GM18873 (cell line): Measurements from ENCODE around the gene DPEP2NB.
"Not testable (repeated sequence)": the region's sequence is repeated elsewhere in the genome, so short reads cannot be mapped to it uniquely, and the experiment has no call there.

Experiments
- ATAC-seq: cut with Tn5 transposase; IDR thresholded peaks from one replicate; pipeline ENCODE4 v1.9.1; 2021; ENCODE audit warnings: mild to moderate bottlenecking, moderate library complexity, moderate number of reproducible peaks; ENCODE audit not compliant: unreplicated experiment, low FRiP score

The DPEP2NB gene, protein sequence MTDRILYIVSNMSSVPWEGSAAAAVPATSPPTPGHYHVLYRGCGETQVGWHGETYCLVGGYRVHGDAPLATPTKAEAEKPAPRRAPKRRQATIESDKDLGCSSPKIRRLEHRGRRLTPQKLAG

DNA sequence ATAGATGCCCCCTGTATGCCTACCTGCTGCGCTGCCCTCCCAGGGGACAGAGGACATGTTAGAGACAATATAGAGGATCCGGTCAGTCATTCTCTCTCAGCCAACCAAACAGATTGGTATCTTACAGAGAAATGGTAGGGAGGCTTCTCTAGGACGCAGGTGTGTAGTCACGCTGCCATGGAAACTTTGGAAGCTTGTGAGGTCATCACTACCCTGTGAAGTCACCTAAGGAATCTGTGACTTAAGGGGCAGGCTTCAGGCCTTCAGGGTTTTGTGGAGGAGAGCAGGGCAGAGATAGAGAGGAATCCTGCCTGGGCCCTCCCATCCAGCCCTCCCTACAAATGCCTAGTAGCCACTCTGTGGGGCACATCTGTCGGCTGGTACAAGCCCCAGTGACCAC is at the start of gene DPEP2NB:
Gene DPEP2NB (minus strand): TSS at position 231 of the 400 bp plus-strand sequence. CDS start 141 bp downstream, at position 90.
- no peak for ATAC-seq

DNA sequence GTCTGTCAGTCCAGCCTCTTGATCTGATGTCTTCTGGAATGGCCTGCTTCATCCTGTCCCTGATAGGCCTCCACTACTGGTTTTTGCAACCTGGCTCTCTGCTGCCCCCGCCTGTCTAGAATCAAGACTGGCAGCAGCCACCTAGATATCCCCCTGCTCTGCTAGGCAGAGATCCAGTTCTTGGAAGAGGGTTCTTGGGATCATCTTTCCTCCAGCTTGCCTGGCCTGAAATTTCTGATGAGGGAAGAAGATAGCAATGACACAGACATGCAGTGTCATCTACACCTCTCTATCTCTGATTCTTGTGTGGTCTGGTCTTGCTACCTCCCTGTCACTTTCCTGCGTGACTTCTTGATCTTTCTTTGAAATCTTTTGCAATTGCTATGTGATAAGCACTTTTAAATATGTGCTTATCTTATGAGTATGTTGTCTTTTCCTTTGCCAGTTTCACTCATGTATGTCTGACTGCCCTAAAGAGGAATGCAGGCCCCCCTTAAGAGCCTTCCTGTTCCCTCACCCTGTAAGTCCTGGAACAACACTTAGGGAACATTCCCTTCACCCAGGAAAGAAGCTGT is 49.2 kb upstream of the DPEP2NB start:
- ATAC-seq = no peak

DNA sequence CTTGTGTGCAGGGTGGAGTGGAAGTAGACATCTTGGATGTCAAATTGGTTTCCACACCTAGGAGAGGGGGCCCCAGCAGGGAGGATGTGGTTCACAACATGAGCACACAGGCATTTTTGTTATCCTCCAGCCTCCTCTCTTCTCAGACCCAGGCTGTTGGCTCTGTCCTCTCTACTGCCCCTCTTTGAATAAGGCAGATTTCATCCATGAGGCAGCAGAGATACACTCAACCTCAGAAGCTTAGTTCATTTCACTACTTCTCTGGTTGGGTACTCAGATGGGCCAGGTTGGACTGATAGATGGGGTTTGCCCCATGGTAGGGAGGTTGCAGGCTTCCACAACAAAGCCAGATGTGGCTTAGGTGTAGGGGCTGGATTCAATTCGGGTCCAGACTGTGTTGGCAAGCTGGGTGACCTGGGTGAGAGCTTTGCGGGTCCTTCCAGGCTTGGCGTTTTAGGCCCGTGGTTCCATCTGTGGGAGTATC is 47.2 kb upstream of the DPEP2NB start:
- no peak for ATAC-seq

DNA sequence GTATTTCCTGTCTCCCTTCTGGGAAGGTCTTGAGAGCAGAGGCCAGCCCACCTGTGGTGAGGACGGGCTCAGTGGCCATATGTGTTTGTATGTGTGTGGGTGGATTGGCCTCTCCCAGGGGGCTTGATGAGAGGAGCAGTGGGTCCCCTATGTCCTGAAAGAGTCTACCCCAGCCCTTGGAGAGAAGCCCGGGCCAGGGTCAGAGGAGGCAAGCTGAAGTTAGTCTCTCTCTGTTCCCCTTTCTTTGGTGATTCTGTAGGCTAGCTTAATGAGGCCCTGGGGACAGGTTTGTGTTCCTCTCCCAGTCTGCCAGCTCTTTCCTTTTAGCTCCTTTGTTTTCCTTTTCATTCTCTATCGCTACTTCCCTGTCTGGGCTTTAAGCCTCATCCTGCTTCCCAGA is 45.7 kb upstream of the DPEP2NB start:
- no peak for ATAC-seq

DNA sequence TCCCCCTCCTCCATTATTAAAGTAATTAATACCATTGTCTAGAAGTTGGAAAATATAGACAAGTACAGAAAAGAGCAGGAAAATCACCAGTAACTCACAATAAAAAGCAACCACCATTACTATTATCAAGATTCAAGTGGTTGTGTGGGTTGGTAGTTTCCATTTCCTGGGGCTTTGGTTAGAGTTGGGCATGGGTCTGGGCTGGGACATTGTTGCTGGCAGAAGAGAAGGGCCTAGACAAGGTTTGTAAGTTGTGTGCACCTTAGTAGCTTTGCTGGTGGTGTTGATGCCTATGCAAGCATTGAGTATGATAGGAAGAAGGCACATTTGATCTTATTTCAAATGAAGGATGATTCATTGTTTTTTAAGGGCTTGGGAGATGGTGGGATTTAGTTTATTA is 44.1 kb upstream of the DPEP2NB start:
- ATAC-seq = no peak

DNA sequence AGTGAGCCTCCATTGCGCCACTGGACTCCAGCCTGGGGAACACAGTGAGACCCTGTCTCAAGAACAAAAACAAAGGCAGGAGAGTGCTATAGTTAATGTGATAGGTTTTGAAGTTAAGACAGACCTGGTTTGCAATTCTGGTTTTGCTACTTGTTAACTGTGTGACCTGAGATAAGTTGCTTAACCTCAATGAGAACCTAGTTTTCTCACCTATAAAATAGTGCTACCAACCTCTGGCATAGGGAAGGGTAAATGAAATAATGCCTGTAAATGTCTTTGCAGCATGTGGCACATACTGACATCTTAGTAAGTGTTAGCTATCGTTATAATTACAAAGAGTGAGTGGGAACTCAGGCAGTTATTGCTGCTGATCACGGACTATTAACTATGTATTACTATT is 39.7 kb upstream of the DPEP2NB start:
- no peak for ATAC-seq

DNA sequence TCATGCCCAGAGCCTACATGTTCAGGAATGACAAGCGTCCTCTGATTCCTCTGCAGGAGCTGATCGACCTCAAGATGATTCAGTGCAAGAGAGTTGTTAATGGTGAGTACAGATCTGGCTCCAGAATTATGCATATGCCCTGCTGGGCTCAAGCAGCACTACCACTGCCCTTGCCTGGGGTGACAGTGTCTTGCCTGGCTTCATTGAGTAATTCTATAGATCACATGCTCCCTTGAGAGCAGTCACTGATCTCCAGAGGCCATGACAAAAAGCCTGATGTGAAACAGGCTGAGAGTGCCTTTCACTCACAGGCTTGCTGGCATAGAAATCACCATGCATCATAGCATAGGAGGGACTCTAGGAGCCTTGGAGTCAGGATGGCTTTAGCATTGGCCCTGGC is 33.7 kb upstream of the DPEP2NB start:
- ATAC-seq = no peak

DNA sequence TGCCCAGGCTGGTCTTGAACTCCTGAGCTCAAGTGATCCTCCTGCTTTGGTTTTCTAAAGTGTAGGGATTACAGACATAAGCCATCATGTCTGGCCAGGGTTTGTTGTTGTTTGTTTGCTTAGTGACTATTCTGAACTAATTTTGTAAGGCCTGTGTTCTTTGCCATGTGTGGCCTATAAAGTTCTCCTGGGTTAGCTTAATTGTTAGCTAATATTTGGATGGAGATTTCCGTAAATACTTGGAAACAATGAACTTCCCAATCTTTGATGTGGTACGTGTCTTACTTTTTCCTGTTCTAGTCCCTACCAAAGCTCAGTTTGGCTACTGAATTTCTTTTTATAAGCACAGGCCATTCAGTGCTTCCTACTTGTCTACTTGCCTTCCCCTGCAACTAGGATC is 32.3 kb upstream of the DPEP2NB start:
- no peak for ATAC-seq

DNA sequence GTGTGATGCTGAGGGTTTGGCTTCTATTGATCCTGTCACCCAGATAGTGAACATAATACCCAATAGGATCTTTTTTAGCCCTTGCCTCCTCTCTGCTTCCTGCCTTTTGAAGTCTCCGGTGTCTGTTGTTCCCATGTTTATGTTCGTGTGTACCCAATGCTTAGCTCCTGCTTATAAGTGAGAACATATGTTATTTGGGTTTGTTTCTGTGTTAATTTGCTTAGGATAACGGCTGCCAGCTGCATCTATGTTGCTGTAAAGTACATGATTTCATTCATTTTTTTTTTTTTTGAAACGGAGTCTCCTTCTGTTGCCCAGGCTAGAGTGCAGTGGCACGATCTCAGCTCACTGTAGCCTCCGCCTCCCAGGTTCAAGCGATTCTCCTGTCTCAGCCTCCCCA is 30.4 kb upstream of the DPEP2NB start:
- ATAC-seq = no peak

DNA sequence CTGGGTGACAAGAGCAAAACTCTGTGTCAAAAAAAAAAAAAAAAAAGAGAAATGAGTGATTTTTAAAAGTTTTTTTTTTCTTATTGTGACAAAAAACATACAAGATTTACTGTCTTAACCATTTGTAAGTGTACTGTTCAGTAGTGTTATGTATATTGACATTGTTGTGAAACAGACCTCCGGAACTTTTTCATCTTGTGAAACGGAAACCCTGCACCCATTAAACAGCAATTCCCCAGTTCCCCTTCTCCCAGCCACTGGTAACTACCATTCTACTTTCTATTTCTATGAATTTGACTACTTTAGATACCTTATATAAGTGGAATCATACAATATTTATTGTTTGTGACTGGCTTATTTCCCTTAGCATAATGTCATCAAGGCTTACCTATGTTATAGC is 26.1 kb upstream of the DPEP2NB start:
- ATAC-seq = no peak

DNA sequence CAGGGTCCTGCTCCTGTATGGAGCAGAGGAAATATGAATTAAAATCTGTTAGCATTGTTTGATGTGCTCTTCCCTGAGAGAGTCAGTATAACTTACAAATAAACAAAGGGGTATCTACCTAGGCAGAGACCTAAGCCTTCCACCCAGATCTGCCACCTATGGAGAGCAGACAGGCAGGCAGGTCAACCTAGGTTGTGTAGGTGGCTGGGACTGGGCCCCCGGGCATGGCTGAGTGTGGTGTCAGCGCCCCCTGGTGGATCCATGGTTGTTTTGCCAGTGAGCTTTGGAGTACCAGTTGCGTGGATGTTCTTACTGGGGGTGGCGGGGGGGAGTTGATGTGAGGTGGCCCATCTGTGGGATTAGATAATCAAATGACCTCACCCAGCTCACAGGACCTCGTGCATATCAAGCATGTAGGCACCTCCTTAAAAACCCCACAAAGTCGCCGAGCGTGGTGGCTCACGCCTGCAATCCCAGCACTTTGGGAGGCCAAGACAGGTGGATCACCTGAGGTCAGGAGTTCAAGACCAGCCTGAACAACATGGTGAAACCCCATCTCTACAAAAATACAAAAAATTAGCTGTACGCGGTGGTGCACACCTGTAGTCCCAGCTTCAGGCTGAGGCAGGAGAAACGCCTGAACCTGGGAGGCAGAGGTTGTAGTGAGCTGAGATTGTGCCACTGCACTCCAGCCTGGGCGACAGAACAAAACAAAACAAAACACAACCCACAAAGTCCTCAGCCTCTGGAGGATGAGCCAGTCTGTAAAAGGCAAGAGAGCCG is 25.0 kb upstream of the DPEP2NB start:
- no peak for ATAC-seq

DNA sequence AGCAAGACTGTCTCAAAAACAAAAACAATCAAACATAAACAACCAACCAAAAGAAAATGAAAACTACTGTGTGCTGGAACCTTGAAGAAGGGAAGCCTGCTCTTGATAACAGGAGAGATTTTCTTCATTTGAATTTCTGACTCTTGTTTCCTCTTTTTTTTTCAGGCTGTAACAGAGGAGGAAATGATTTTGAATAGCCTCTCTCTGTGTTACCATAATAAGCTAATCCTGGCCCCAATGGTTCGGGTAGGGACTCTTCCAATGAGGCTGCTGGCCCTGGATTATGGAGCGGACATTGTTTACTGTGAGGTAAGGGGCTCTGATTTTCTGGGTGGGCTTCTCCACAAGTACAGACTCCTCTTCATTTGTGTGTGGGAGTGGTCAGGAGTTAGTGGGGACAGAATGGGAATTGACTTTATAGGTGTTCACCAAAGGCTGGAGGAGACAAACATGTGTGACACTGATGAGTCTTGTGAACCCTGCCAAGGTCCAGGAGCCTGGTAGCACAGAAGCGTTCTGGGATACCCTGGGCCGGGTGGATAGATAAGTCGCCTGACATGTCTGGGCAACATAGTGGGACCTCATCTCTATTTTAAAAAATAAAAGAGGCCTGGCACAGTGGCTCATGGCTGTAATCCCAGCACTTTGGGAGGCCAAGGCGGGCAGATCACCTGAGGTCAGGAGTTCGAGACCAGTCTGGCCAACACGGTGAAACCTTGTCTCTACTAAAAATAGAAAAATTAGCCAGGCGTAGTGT is 22.3 kb upstream of the DPEP2NB start:
- ATAC-seq = no peak

DNA sequence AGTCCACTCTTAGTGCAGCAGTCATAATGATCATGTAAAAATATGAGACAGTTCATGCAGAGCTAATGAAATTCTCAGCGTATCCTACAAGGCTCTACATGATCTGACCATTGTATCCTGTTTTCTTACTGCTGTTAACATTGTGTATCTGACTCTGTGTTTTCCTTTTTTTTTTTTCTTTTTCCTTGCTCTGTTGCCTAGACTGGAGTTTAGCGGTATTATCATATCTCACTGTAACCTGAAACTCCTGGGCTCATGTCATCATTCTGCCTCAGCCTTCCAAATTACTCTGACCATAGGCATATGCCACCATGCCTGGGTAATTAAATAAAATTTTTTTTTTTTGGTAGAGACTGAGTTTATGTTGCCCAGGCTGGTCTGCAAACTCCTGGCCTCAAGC is 19.5 kb upstream of the DPEP2NB start:
- ATAC-seq = no peak

DNA sequence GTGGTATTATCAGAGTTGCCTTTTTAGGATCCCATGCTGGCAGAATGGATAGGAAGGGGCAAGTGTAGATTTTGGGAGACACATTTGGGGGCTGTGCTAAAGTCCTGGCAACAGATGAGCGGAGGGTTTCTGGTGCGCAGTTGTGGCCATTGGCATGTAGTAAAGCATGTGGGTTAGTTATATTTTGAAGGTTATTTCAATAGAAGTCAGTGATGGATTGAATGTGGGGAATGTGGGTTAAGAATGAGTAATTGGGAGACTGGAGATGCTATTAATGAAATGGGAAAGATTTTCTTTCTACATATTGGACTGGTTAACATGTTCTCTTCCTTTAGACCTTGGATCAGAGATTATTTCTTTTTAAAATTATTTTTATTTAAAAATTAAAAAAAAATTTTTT is 17.4 kb upstream of the DPEP2NB start:
- ATAC-seq = no peak

DNA sequence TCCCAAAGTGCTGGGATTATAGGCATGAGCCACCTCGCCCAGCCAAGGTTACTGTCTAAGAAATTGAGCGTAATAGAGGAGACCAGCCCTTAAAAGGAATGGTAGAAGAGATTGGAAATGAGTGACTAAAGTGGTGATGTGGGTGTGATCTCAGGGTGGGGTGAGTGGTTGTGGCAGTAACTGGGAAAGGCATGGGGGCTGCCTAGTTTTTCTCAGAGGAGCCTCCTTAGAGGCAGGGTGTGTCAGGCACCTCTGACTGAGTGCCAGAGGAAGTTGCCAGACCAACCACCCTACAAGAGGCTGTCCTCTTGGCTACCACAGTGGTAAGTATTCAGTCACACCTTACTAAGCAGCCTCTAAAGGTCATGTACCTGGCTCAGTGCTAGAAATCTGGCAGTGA is 16.2 kb upstream of the DPEP2NB start:
- ATAC-seq = no peak

DNA sequence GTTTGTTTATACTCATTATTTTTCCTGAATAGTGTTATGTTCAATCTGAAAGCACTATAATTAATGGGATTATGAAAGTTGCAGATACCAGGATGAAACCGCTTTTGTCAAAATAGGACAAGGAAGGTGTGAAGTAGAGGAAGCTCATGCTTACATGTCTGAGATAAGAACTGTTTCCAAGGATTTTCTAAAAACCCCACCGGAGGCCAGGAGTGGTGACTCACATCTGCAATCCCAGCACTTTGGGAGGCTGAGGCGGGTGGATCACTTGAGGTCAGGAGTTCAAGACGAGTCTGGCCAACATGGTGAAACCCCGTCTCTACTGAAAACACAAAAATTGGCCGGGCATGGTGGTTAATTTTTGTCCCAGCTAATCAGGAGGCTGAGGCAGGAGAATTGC is 14.4 kb upstream of the DPEP2NB start:
- not testable (repeated sequence) for ATAC-seq

DNA sequence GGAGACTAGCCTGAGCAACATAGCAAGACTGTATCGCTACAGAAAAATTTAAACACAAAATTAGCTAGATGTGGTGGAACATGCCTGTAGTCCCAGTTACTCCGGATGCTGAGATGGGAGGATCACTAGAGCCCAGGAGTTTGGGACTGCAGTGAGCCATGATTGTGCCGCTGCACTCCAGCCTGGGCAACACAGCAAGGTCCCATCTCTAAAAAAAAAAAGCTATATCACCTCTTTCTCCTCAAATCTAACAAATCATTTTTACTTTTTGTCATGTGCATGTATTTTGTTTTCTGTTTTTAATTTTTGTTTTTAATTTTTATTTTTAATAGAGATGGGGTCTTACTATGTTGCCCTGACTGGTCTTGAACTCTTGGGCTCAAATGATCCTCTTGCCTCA is 13.3 kb upstream of the DPEP2NB start:
- no peak for ATAC-seq

DNA sequence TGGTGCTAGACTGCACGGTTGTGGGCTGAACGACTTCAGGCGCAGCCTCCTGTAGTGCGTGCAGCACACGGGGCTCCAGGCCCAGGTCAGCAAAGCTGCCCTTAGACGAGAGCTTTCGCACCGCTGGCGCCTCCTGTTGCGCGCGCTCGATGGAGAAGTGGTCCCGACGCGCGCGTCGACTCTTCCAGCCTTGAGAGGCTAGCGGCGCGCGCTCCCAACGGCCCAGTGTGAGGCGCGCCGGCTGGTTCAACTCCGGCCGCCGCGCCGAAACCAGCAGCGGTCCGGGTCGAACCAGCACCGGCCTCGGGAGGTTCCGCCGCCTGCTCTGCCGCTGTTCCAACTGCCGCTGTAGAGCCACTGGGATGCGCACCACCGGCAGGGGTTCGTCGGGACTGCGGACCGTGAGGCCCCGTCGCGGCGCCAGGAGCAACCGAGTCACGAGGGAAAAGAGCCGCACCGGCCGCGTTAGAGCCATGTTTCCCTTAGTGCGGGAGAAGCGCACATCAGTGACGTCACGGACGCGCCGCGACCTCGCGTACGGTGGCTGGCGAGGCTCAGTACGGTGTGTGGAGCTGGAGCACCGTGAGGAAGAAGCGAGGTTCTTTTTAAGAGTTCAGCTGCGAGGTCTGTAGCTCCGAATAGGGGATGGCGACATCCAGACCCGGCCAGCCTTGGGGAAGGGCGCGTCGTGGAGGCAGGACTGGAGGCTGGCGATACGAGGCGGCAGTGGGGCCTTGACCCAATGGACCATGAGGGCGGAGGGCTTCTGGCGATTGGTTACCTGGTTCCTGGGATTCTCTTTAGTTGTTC is 7.2 kb upstream of the DPEP2NB start, which contains the start of the genes DDX28 and DUS2:
Gene DDX28 (minus strand): TSS at position 505 of the 810 bp plus-strand sequence. CDS start 30 bp downstream, at position 475.
Gene DUS2 (plus strand): TSS at position 557 of the 810 bp plus-strand sequence. CDS start 14,740 bp downstream, outside the sequence.
- peak; percentile 66 for ATAC-seq

DNA sequence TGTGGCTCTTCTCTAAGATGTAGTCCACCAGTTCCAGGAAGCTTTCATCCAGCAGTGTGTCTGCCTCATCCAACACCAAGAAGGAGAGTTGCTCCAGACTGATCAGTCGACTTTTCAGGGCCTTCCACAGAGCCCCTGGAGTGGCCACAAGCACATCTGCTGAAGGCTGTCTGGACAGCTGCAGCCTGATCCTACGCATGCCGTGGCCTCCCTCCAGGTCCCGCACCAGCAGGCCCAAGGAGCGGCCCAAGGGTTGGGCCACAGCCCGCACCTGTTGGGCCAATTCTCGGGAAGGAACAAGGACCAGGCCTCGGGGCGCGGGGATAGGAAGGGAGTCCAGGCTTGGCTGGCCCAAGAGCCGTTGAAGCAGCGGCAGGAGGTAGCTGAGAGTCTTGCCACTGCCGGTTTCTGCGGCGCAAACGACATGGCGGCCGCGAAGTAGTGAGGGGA is 6.6 kb upstream of the DPEP2NB start:
- ATAC-seq = no peak

DNA sequence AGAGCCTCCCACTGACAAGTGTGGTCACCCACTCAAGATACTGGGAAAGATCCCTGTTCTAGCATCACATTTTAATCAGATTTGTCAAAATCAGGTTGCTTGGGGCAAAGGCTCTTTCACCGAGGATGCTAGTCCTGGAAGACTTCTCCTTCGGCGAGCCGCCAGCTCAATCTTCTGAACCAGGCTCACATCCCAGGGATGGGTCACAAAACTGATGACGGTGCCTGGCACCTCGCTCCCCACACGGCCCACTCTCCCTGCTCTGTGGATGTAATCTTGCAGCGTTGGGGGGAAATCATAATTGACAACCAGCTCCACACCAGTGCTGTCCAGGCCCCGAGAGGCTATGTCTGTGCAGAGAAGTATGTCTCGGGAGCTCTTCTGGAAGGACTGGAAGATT is 5.8 kb upstream of the DPEP2NB start:
- ATAC-seq = no peak
